GM13977 (cell line): ENCODE results near the gene RTP2.

Source experiments
- DNase-seq: peaks from one replicate; pipeline ENCODE4 v3.0.0; 2012; ENCODE audit warnings: low spot score
- in situ Hi-C: fragments of 300-500 bp; cut with MboI; formaldehyde crosslinking; loops from one replicate; pipeline ENCODE4 v1.12.0; 2022; ENCODE audit warnings: low sequenced_read_pairs, low pct_unique_long_range_greater_than_20kb, mixed read lengths, inconsistent platforms; ENCODE audit not compliant: unreplicated experiment
- TF ChIP-seq, protein P1 (sequence below): IDR thresholded peaks from 2 replicates; pipeline ENCODE4 v1.5.1; 2012; ENCODE audit warnings: mild to moderate bottlenecking, control low read depth; ENCODE audit not compliant: insufficient read depth; ENCODE audit errors: extremely low read depth, missing control alignments

RTP2 gene

DNA sequence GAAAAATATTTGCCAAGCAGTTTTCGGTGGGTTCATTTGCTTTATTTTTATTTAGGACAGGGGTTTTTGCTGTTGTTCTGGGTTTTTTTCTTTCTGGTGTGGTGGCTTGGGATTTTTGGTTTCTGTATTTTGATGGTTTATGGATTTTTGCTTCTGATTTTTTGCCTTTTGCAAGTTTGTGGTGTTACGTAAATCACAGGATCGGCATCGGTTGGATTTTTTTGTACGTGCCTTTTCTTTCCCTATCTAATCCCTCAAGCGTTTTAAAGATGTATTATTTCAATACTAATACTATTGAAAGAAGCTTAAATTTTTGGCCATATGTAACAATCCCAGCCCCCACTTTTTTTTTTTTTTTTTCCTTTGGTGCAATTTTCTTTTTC, 43.7 kb upstream of the RTP2 start:
- in situ Hi-C loops, result loop anchor here (25.0 kb wide), 2 partner anchors 991 to 1391 kb away; no protein-coding TSS in a partner anchor
- TF ChIP-seq, protein P1, sequence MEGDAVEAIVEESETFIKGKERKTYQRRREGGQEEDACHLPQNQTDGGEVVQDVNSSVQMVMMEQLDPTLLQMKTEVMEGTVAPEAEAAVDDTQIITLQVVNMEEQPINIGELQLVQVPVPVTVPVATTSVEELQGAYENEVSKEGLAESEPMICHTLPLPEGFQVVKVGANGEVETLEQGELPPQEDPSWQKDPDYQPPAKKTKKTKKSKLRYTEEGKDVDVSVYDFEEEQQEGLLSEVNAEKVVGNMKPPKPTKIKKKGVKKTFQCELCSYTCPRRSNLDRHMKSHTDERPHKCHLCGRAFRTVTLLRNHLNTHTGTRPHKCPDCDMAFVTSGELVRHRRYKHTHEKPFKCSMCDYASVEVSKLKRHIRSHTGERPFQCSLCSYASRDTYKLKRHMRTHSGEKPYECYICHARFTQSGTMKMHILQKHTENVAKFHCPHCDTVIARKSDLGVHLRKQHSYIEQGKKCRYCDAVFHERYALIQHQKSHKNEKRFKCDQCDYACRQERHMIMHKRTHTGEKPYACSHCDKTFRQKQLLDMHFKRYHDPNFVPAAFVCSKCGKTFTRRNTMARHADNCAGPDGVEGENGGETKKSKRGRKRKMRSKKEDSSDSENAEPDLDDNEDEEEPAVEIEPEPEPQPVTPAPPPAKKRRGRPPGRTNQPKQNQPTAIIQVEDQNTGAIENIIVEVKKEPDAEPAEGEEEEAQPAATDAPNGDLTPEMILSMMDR, result no peak
- no peak for DNase-seq

DNA sequence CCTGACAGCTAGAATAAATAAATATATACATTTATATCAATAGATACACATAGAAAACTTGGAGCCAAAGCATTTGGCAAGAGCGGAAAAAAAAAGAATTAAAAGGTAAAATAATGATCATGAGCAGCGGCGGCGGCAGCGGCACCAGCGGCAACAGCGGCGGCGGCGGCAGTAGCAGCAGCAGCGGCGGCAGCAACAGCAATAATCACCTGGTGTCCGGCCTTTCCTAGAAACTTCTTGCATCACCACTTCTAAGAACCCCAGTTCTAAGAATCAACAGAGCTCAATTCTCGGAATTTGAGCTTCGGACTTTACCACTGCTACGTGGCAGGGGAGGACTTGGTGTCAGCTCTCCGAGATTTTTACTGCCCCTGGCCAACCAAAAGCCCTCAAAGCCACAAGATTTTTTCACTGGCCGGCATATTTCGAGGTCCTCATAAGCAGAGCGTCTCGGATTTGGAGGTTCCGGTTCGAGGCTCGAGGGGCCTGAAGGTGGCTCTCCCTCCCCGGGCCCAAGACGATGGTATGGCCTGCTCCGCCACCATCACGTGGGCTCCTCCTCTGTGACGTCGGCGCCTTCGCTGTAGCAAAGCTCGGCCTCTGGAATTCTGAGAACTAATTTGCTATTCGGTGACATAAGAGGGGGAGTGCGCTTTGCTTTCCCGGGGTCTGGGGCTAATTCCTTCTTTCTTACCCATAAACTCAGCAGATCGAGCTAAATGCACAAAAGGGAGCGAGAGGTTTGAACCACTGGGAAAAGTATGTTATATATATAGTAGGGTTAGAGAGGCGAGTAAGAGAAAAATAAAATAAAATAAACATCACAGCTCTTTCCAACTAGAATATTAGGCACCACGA, 43.1 kb upstream of the RTP2 start, which contains the start of gene BCL6:
BCL6 (minus strand) TSS at position 268 of the 858 bp plus-strand sequence. CDS start 11,775 bp downstream, outside the sequence.
- in situ Hi-C loops, result loop anchor here (25.0 kb wide), 2 partner anchors 992 to 1392 kb away; no protein-coding TSS in a partner anchor
- DNase-seq, result peak; percentile 85
- TF ChIP-seq, protein P1, result no peak

DNA sequence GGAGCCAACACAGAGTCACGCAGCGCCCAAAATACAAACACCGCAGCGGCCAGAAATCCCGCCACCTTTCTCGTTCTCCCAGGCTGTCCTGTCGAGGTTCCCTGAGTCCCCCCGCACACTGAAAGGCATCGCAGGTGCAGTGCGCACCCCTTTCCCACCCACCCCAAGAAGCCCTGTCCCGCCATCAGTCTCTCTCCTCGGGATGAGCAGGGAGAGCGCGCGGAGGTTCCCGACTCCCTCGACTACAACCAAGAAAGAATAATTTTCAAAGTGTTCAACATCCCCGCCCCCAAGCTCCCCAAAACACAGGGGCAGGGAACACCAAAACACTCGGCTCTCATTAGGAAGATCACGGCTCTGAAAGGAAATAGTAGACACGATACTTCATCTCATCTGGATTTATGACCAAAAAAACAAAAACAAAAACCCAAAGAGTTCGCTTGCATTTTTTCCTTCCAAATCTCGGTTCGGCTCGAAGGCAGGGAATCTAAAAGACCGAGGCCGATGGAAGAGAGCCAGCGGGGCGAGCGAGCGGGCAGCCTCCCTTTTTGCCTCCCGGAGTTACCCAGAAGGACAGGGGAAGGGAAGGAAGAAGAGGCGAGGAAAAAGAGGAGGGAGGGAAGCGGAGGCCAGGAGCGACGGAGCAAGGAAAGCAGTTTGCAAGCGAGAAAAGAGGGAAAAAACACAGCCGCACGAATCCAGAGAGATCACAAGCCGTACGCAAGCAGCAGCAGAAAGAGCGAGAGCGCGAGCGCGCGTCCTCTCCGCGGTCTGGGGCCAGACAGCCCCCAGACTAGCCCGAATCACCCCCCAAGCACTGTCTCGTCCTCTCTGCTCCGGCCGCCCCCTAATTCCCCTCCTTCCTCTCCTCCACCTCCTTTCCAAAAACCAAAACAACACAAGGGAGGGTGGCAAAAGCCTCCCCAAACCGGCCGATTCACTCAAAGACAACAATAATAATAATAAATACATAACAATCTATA, 42.1 kb upstream of the RTP2 start:
- TF ChIP-seq, protein P1, result no peak
- in situ Hi-C loops, result loop anchor here (5.0 to 25.0 kb wide), 3 partner anchors 993 to 1393 kb away; no protein-coding TSS in a partner anchor
- peak; percentile 42 for DNase-seq

DNA sequence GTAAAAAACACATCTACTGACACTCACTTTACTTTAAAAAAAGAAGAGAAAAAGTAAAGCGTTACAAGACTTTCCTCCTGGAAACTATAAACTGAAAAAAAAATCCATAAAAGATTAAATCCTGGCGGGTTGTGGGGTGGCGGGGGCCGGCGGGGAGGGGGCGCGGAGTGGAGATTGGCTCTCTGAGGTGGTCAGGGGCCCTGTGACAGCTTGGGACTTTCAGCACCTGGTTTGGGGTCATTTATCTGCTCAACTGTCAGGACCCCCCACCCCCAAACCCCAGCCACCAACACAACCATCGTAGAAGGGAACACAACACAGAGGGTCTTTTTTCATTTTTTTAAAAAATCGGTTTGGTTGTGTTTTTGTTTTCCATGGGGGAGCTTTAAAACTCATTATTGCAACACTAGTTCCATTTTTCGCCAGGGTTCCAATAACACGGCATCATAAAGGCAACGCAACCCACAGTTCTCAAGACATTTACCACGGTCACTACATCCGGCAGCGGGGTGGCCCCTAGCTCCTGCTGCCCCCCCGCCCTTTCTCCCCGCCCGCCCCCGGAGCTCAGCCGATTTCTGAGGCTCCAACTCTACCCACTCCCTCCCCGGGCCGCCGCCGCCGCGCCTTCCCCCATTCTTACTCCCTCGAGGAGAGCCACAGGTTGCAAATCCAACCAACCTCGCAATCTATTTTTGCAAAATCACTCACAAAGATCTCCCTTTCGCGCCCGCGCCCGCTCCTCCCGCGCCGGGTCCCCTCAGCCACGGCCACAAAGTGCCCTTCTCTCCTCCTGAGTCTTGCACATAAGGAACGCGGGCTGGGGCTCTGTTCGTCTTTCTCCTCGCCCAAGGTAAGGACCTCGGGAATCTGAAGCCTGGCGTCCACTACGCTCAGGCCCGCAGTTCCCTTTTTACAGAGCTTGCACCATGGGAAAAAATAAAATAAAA, 41.1 kb upstream of the RTP2 start:
- in situ Hi-C loops, result loop anchor here (5.0 to 25.0 kb wide), 3 partner anchors 994 to 1394 kb away; no protein-coding TSS in a partner anchor
- TF ChIP-seq, protein P1, result no peak
- no peak for DNase-seq

DNA sequence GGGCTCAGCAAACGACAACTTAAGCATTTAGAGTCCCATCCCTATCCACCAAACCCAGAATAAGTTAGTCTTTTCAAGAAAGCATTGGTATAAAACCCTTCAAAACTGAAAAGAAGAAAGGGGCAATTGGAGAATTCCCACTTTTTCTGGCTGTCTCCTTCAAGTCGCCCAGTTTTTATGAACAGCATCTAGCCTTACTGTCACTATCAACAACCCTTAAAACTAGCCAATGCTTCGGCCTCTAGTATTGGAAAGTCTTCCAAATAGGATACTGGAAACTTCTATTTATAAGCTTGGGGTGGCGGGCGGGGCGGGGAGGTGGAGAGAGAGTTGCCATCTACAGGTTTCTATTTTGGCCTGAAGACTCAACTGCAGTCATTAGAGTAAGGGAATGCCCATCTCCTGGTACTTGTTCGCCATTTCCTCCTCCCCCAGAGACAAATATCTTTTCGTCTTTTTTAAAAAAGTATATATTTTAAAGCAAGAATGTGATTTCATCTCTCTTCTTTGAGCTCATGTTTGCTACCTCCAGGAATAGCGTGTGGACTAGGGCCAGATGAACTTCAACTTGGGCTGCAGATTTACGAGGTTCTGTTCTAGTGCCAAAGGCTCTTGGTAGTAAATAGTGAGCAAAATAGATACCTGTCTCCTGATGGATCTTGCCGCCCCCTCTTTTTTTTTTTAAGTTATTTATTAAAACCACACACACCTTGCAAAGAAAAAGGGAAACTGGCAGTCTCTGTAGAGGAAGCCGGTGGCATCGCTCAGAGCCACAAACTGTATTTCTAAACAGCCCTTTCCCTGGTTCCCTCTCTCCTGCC, 40.2 kb upstream of the RTP2 start:
- TF ChIP-seq, protein P1, result no peak
- no peak for DNase-seq

More for the DNA sequence above, 40.2 kb upstream of the RTP2 start:
- in situ Hi-C loops, result loop anchor here (5.0 to 25.0 kb wide), 3 partner anchors 995 to 1395 kb away; no protein-coding TSS in a partner anchor
